GM18858 (cell line): Measurements from ENCODE around the gene CDKL1.
"Not testable (repeated sequence)": the region's sequence is repeated elsewhere in the genome, so short reads cannot be mapped to it uniquely, and the experiment has no call there.

Experiments used
- ATAC-seq: cut with Tn5 transposase; IDR thresholded peaks from one replicate; pipeline ENCODE4 v1.9.1; 2021; ENCODE audit not compliant: unreplicated experiment

CDKL1 gene

GRCh38 chr14:50335989-50336824, 60.5 kb downstream of the CDKL1 start:
- ATAC-seq: no peak

GRCh38 chr14:50335389-50335788, 61.3 kb downstream of the CDKL1 start:
- no peak for ATAC-seq

- ATAC-seq: no peak
Observed at GRCh38 chr14:50334211-50334610, 62.5 kb downstream of the CDKL1 start.

GRCh38 chr14:50333014-50333509, 63.6 kb downstream of the CDKL1 start:
- ATAC-seq: no peak

GRCh38 chr14:50331596-50331995, 65.1 kb downstream of the CDKL1 start:
- ATAC-seq: no peak

- ATAC-seq: peak; percentile 83
Observed at GRCh38 chr14:50321009-50321660, 75.5 kb downstream of the CDKL1 start.

GRCh38 chr14:50320283-50320682, 76.4 kb downstream of the CDKL1 start:
- ATAC-seq: peak; percentile 35

- no peak for ATAC-seq
Observed at GRCh38 chr14:50319721-50320120, 77.0 kb downstream of the CDKL1 start.

- ATAC-seq: no peak
Observed at GRCh38 chr14:50319293-50319692, 77.4 kb downstream of the CDKL1 start.

- ATAC-seq: no peak
Observed at GRCh38 chr14:50318031-50318626, 78.6 kb downstream of the CDKL1 start.

GRCh38 chr14:50314098-50314497, 82.6 kb downstream of the CDKL1 start:
- not testable (repeated sequence) for ATAC-seq

GRCh38 chr14:50312734-50313054, 84.0 kb downstream of the CDKL1 start:
- ATAC-seq: peak; percentile 22

- ATAC-seq: peak; percentile 82
Observed at GRCh38 chr14:50311972-50312733, 84.5 kb downstream of the CDKL1 start, which contains the start of the genes DMAC2L and L2HGDH. DMAC2L (plus strand) TSS chr14:50312324; CDS start chr14:50321488, 9,164 bp downstream. L2HGDH (minus strand) TSS chr14:50312229; CDS start chr14:50312150, 79 bp downstream.

- no peak for ATAC-seq
Observed at GRCh38 chr14:50311337-50311971, 85.2 kb downstream of the CDKL1 start.

- ATAC-seq: no peak
Observed at GRCh38 chr14:50310445-50310844, 86.2 kb downstream of the CDKL1 start.

- ATAC-seq: no peak
Observed at GRCh38 chr14:50308363-50308915, 88.2 kb downstream of the CDKL1 start.

- no peak for ATAC-seq
Observed at GRCh38 chr14:50303744-50304471, 92.8 kb downstream of the CDKL1 start.

GRCh38 chr14:50301914-50302313, 94.8 kb downstream of the CDKL1 start:
- ATAC-seq: no peak

- no peak for ATAC-seq
Observed at GRCh38 chr14:50299585-50299984, 97.1 kb downstream of the CDKL1 start.

GRCh38 chr14:50290306-50290705, 106.4 kb downstream of the CDKL1 start:
- no peak for ATAC-seq
